SK-N-DZ (cell line): Measurements from ENCODE around the gene ELMO1.

Experiments
- DNase-seq: peaks from one replicate; pipeline ENCODE4 v3.0.0-alpha.2; 2015; ENCODE audit warnings: low spot score

ELMO1 gene

GRCh38 chr7:36889182-36889581 is 559.5 kb downstream of the ELMO1 start:
- DNase-seq: no peak

GRCh38 chr7:36887969-36888368 is 560.7 kb downstream of the ELMO1 start:
- DNase-seq: peak; percentile 25

- no peak for DNase-seq
Measured at GRCh38 chr7:36887233-36887632, 561.4 kb downstream of the ELMO1 start.

GRCh38 chr7:36884910-36885309 is 563.8 kb downstream of the ELMO1 start:
- DNase-seq: no peak

GRCh38 chr7:36884351-36884750 is 564.3 kb downstream of the ELMO1 start:
- DNase-seq: no peak

- DNase-seq: no peak
Measured at GRCh38 chr7:36881233-36881874, 567.3 kb downstream of the ELMO1 start.

GRCh38 chr7:36880108-36880507 is 568.6 kb downstream of the ELMO1 start:
- no peak for DNase-seq

GRCh38 chr7:36879021-36879420 is 569.6 kb downstream of the ELMO1 start:
- DNase-seq: no peak

- no peak for DNase-seq
Measured at GRCh38 chr7:36878288-36878687, 570.4 kb downstream of the ELMO1 start.

GRCh38 chr7:36875794-36876193 is 572.9 kb downstream of the ELMO1 start:
- DNase-seq: no peak

GRCh38 chr7:36874041-36874440 is 574.6 kb downstream of the ELMO1 start:
- no peak for DNase-seq

GRCh38 chr7:36871863-36872262 is 576.8 kb downstream of the ELMO1 start:
- DNase-seq: peak; percentile 76

- DNase-seq: no peak
Measured at GRCh38 chr7:36871355-36871738, 577.3 kb downstream of the ELMO1 start.

- DNase-seq: peak; percentile 88
Measured at GRCh38 chr7:36870625-36871354, 577.9 kb downstream of the ELMO1 start.

GRCh38 chr7:36868727-36869411 is 579.8 kb downstream of the ELMO1 start:
- DNase-seq: no peak

GRCh38 chr7:36865019-36865418 is 583.6 kb downstream of the ELMO1 start:
- no peak for DNase-seq

GRCh38 chr7:36863901-36864701 is 584.6 kb downstream of the ELMO1 start:
- no peak for DNase-seq

GRCh38 chr7:36862771-36863261 is 585.8 kb downstream of the ELMO1 start:
- DNase-seq: no peak

- DNase-seq: no peak
Measured at GRCh38 chr7:36861656-36862055, 587.0 kb downstream of the ELMO1 start.

- no peak for DNase-seq
Measured at GRCh38 chr7:36860681-36861080, 588.0 kb downstream of the ELMO1 start.

GRCh38 chr7:36855330-36855729 is 593.3 kb downstream of the ELMO1 start:
- DNase-seq: no peak

GRCh38 chr7:36854652-36855051 is 594.0 kb downstream of the ELMO1 start:
- no peak for DNase-seq
